CD4-positive, alpha-beta T cell (primary cell): ENCODE data around the gene ROBO4. TPM values are rescaled to one million over a fixed set of nuclear protein-coding genes. Genes with fewer than 3 reads are reported as not detected.

ENCODE experiments used
- ATAC-seq: fragments of 200-7000 bp; cut with Tn5 transposase; one replicate; pipeline ENCODE4 v1.10.0; 2022; ENCODE audit warnings: mild to moderate bottlenecking; ENCODE audit not compliant: poor library complexity
- CTCF ChIA-PET: fragments of 350-600 bp; sonication (Branson Sonifier 250); formaldehyde crosslinking; loops from one replicate; lab custom pipeline; 2021; ENCODE audit warnings: antibody characterized with exemption, inconsistent platforms; lab: Charles Lee
- POLR2A ChIA-PET: fragments of 350-600 bp; sonication (Branson Sonifier 250); formaldehyde crosslinking; loops from one replicate; lab custom pipeline; 2021; ENCODE audit warnings: antibody characterized with exemption, inconsistent platforms; lab: Charles Lee
- DNase-seq, 14 experiments: peaks; one replicate each; pipeline ENCODE4 v3.0.0-alpha.2; 2013 to 2020; ENCODE audit warnings: mixed read lengths in 2 of 14
- H3K27ac ChIP-seq, 2 donors: one replicate each; pipeline versions ENCODE4 v1.5.1 to v1.7.0; 2013; ENCODE audit warnings: low read length in 2 of 2, low read depth in 1 of 2, mild to moderate bottlenecking in 1 of 2
- H3K27me3 ChIP-seq, 2 experiments: 1 replicate in 1 of 2; 2 replicates in 1 of 2; pipeline versions ENCODE4 v1.6.1 to v1.7.0; 2013; ENCODE audit warnings: low read length in 2 of 2, control low read depth in 1 of 2, mild to moderate bottlenecking in 1 of 2, moderate library complexity in 1 of 2; ENCODE audit not compliant: insufficient read depth in 2 of 2, control insufficient read depth in 1 of 2
- H3K36me3 ChIP-seq: one replicate; pipeline ENCODE4 v1.6.1; 2013; ENCODE audit warnings: low read length, control low read depth; ENCODE audit not compliant: insufficient read depth
- H3K4me1 ChIP-seq: one replicate; pipeline ENCODE4 v1.6.1; 2013; ENCODE audit warnings: low read length, control low read depth; ENCODE audit not compliant: insufficient read depth
- H3K4me3 ChIP-seq: one replicate; pipeline ENCODE4 v1.5.1; 2013; ENCODE audit warnings: mild to moderate bottlenecking, low read length, moderate library complexity
- H3K9me3 ChIP-seq, 2 experiments: 1 replicate in 1 of 2; 2 replicates in 1 of 2; pipeline versions ENCODE4 v1.6.1 to v1.7.0; 2013; ENCODE audit warnings: low read length in 2 of 2, mild to moderate bottlenecking in 2 of 2, control low read depth in 1 of 2, moderate library complexity in 1 of 2; ENCODE audit not compliant: control insufficient read depth in 1 of 2, insufficient read depth in 1 of 2
- H3K27ac Mint-ChIP-seq: one replicate; pipeline ENCODE4 v1.8.0; 2020; ENCODE audit warnings: mixed read lengths
- H3K27me3 Mint-ChIP-seq: one replicate; pipeline ENCODE4 v1.8.0; 2021; ENCODE audit warnings: mixed read lengths
- H3K36me3 Mint-ChIP-seq: one replicate; pipeline ENCODE4 v1.8.0; 2021; ENCODE audit warnings: low read depth, mixed read lengths
- H3K4me1 Mint-ChIP-seq: one replicate; pipeline ENCODE4 v1.8.0; 2021; ENCODE audit warnings: low read depth, mixed read lengths
- H3K4me3 Mint-ChIP-seq: one replicate; pipeline ENCODE4 v1.8.0; 2020; ENCODE audit warnings: mild to moderate bottlenecking, mixed read lengths
- H3K9me3 Mint-ChIP-seq: one replicate; pipeline ENCODE4 v1.8.0; 2020; ENCODE audit warnings: mixed read lengths
- intact Hi-C, 2 experiments: fragments of 100-400 bp; cut with DNase I in 1 of 2; cut with micrococcal nuclease in 1 of 2; formaldehyde crosslinking; loops; one replicate each; pipeline versions ENCODE4 v1.15.1 to v1.9.0; 2023 to 2025; cut with DNase I, micrococcal nuclease
- total RNA-seq, 174 experiments: library from RNA in 2 of 174; stranded (reverse) in 2 of 174; gene quantifications; one replicate each; pipeline ENCODE4 v1.2.3 and lab custom pipeline; 2021 to 2026
- TF ChIP-seq, protein P1 (sequence below): fragments of 200-600 bp; IDR thresholded peaks from one replicate; pipeline ENCODE4 v1.8.0; 2022; ENCODE audit warnings: antibody characterized with exemption, mild to moderate bottlenecking

ROBO4 gene
- total RNA-seq, 2 experiments from 2014 or later: not detected

DNA sequence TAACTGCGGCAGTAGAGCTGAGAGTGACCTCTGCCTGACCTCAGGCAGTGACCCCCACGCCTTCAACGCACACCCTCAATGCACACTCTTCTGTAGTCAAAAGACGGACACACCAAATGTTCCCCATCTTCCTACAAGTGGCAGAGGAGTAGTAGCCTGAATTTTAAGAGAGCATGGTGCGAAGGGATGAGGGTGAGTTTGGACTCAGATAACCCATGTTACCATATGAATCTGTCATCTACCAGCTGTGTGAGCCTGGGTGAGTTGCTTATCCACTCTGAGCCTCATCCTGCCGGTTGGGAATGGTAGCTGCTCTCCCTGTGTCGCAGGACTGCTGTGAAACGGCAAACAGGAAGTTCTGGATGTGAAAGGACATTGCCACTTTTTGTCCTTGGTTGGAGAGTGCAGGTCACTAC, 53.0 kb downstream of the ROBO4 start:
- no peak overlapping the region for H3K27ac Mint-ChIP-seq
- H3K9me3 Mint-ChIP-seq: no peaks in the 10 kb centered on the region
- H3K4me3 ChIP-seq: no peak overlapping the region
- intact Hi-C loops: no loop called here
- no peaks in the 10 kb centered on the region for H3K36me3 Mint-ChIP-seq
- POLR2A ChIA-PET: no interaction called here
- DNase-seq (no peak), ATAC-seq (no peak)
- CTCF ChIA-PET: no interaction called here
- no peak overlapping the region for H3K4me3 Mint-ChIP-seq
- no peaks in the 10 kb centered on the region for H3K9me3 ChIP-seq
- peaks cover 6% of the 10 kb centered on the region for H3K4me1 Mint-ChIP-seq
- no peaks in the 10 kb centered on the region for H3K36me3 ChIP-seq
- H3K27me3 Mint-ChIP-seq: peaks cover 98% of the 10 kb centered on the region
- no peak overlapping the region for H3K27ac ChIP-seq
- H3K4me1 ChIP-seq: peaks cover 12% of the 10 kb centered on the region
- H3K27me3 ChIP-seq: peaks cover 83 to 98% of the 10 kb centered on the region in 2 experiments
- TF ChIP-seq, protein P1, sequence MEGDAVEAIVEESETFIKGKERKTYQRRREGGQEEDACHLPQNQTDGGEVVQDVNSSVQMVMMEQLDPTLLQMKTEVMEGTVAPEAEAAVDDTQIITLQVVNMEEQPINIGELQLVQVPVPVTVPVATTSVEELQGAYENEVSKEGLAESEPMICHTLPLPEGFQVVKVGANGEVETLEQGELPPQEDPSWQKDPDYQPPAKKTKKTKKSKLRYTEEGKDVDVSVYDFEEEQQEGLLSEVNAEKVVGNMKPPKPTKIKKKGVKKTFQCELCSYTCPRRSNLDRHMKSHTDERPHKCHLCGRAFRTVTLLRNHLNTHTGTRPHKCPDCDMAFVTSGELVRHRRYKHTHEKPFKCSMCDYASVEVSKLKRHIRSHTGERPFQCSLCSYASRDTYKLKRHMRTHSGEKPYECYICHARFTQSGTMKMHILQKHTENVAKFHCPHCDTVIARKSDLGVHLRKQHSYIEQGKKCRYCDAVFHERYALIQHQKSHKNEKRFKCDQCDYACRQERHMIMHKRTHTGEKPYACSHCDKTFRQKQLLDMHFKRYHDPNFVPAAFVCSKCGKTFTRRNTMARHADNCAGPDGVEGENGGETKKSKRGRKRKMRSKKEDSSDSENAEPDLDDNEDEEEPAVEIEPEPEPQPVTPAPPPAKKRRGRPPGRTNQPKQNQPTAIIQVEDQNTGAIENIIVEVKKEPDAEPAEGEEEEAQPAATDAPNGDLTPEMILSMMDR: no peak

DNA sequence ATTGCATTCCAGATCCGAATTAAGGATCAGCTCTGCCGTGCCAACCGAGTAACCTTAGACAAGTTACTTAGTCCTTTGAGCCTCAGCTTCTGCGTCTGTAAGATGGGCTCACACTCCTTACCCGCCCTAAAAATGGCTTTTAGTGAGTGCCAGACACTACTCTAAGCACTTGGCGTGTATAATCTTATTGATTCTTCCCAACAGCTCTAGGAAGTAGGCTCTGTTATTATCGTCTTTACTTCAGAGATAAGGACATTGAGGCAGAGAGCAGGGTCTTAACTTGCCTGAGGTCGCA, 54.1 kb downstream of the ROBO4 start:
- H3K4me3 Mint-ChIP-seq: no peak overlapping the region
- CTCF ChIA-PET: interaction anchor here (0.7 to 1.2 kb wide), 2 partner anchors 33 to 74 kb away, joined by 3 read pairs; no protein-coding TSS in a partner anchor

DNA sequence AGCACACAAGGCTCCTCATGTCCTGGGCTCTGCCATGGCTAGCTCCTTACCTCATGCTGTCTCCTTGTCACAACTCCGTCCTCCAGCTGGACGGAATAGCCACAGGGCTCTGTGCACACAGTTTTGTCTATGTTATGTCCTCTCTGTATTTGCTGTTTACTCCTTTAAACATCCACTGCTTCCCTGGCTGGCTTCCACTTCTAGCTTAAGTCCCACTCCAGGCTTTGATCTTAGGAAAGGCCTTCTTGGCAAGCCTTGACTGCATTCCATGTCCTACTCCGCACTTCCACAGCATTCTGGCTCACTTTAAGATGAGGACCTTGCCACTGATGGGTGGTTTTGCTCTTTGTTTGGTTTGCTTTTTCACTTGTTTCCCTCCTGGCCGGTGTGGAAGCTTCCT, 55.4 kb downstream of the ROBO4 start:
- POLR2A ChIA-PET: interaction anchor here (0.6 to 1.2 kb wide), 2 partner anchors 34 to 41 kb away, joined by 3 read pairs; no protein-coding TSS in a partner anchor
- Histone ChIP-seq H3K27me3 (peaks cover 88 to 98% of the 10 kb centered on the region in 2 experiments), H3K4me1 (peaks cover 21% of the 10 kb centered on the region), H3K27ac (no peak overlapping the region), H3K9me3 (peaks cover 0 to 4% of the 10 kb centered on the region in 2 experiments), H3K36me3 (no peaks in the 10 kb centered on the region), H3K4me3 (no peak overlapping the region)
- Mint-ChIP-seq H3K27ac (no peak overlapping the region), H3K4me3 (no peak overlapping the region), H3K4me1 (peaks cover 9% of the 10 kb centered on the region), H3K36me3 (no peaks in the 10 kb centered on the region), H3K9me3 (no peaks in the 10 kb centered on the region), H3K27me3 (peaks cover 94% of the 10 kb centered on the region)
- TF ChIP-seq, protein P1: no peak
- intact Hi-C loops: loop anchor here (1.0 to 2.0 kb wide), 2 partner anchors 12 to 24 kb away; no protein-coding TSS in a partner anchor
- no peak for DNase-seq
- ATAC-seq: no peak
- CTCF ChIA-PET: no interaction called here

More for the DNA sequence above, 54.1 kb downstream of the ROBO4 start:
- no peak overlapping the region for H3K4me3 ChIP-seq
- no peaks in the 10 kb centered on the region for H3K36me3 ChIP-seq
- H3K27ac Mint-ChIP-seq: no peak overlapping the region
- no peak overlapping the region for H3K27ac ChIP-seq
- H3K27me3 ChIP-seq: peaks cover 86 to 98% of the 10 kb centered on the region in 2 experiments
- H3K36me3 Mint-ChIP-seq: no peaks in the 10 kb centered on the region
- ATAC-seq: no peak
- H3K27me3 Mint-ChIP-seq: peaks cover 94% of the 10 kb centered on the region
- peaks cover 21% of the 10 kb centered on the region for H3K4me1 ChIP-seq
- POLR2A ChIA-PET: interaction anchor here (0.6 kb wide), 1 partner anchor 172 kb away, joined by 3 read pairs; no protein-coding TSS in a partner anchor
- peaks cover 6% of the 10 kb centered on the region for H3K4me1 Mint-ChIP-seq
- H3K9me3 Mint-ChIP-seq: no peaks in the 10 kb centered on the region
- peaks cover 0 to 4% of the 10 kb centered on the region in 2 experiments for H3K9me3 ChIP-seq
- intact Hi-C loops: loop anchor here in 1 of 2 experiments (2.0 kb wide), 1 partner anchor 23 kb away; no protein-coding TSS in a partner anchor
- no peak for DNase-seq
- TF ChIP-seq, protein P1: no peak
